ENCODE measurements around the gene NID1.

Gene NID1

GRCh38 chr1:235989105-235989504, 75.8 kb downstream of the NID1 start:
- no peak for TF ChIP-seq ZBTB7A (IDR thresholded peaks at IDR 0.05; ENCODE audit: low read depth)
- no peak for TF ChIP-seq CREB1 (IDR thresholded peaks at IDR 0.05; ENCODE audit: low read depth)
- TF ChIP-seq USF1 (IDR thresholded peaks at IDR 0.05), result no peak
- no peak for TF ChIP-seq REST (IDR thresholded peaks at IDR 0.05; ENCODE audit: low read depth)
- no peak for TF ChIP-seq FOXM1 (IDR thresholded peaks at IDR 0.05; ENCODE audit: borderline replicate concordance, low read depth)
- TF ChIP-seq TAF1 (IDR thresholded peaks at IDR 0.05; ENCODE audit: low read depth), result no peak
- TF ChIP-seq NFIC (IDR thresholded peaks at IDR 0.05), result no peak
- no peak for TF ChIP-seq TEAD4 (IDR thresholded peaks at IDR 0.05)
- no peak for TF ChIP-seq EGR1 (IDR thresholded peaks at IDR 0.05)

- TF ChIP-seq CREB1 (IDR thresholded peaks at IDR 0.05; ENCODE audit: low read depth) (no peak), FOXM1 (IDR thresholded peaks at IDR 0.05; ENCODE audit: borderline replicate concordance, low read depth) (no peak), EGR1 (IDR thresholded peaks at IDR 0.05) (no peak), USF1 (IDR thresholded peaks at IDR 0.05) (no peak), MAX (IDR thresholded peaks at IDR 0.05) (no peak), YY1 (IDR thresholded peaks at IDR 0.05; ENCODE audit: low read depth) (no peak), EP300 (IDR thresholded peaks at IDR 0.05; ENCODE audit: borderline replicate concordance) (no peak), RAD21 (IDR thresholded peaks at IDR 0.05; ENCODE audit: low read depth) (no peak), ZBTB7A (IDR thresholded peaks at IDR 0.05; ENCODE audit: low read depth) (no peak), TAF1 (IDR thresholded peaks at IDR 0.05; ENCODE audit: low read depth) (no peak), NFIC (IDR thresholded peaks at IDR 0.05) (no peak), TCF12 (IDR thresholded peaks at IDR 0.05; ENCODE audit: low read depth) (no peak), REST (IDR thresholded peaks at IDR 0.05; ENCODE audit: low read depth) (no peak), TEAD4 (IDR thresholded peaks at IDR 0.05) (no peak), CEBPB (IDR thresholded peaks at IDR 0.05) (no peak)
Observed at GRCh38 chr1:235986869-235987268, 78.0 kb downstream of the NID1 start.

GRCh38 chr1:235984041-235984825, 80.7 kb downstream of the NID1 start:
- TF ChIP-seq RAD21 (IDR thresholded peaks at IDR 0.05; ENCODE audit: low read depth) (no peak), ZBTB7A (IDR thresholded peaks at IDR 0.05; ENCODE audit: low read depth) (no peak), FOXM1 (IDR thresholded peaks at IDR 0.05; ENCODE audit: borderline replicate concordance, low read depth) (no peak), REST (IDR thresholded peaks at IDR 0.05; ENCODE audit: low read depth) (no peak), USF1 (IDR thresholded peaks at IDR 0.05) (no peak), MAX (IDR thresholded peaks at IDR 0.05) (no peak), TCF12 (IDR thresholded peaks at IDR 0.05; ENCODE audit: low read depth) (no peak), CREB1 (IDR thresholded peaks at IDR 0.05; ENCODE audit: low read depth) (no peak)

- TF ChIP-seq ZBTB7A (IDR thresholded peaks at IDR 0.05; ENCODE audit: low read depth), result no peak
- no peak for TF ChIP-seq TEAD4 (IDR thresholded peaks at IDR 0.05)
- no peak for TF ChIP-seq MAX (IDR thresholded peaks at IDR 0.05)
- no peak for TF ChIP-seq REST (IDR thresholded peaks at IDR 0.05; ENCODE audit: low read depth)
- no peak for TF ChIP-seq EP300 (IDR thresholded peaks at IDR 0.05; ENCODE audit: borderline replicate concordance)
- TF ChIP-seq TCF12 (IDR thresholded peaks at IDR 0.05; ENCODE audit: low read depth), result no peak
- no peak for TF ChIP-seq CREB1 (IDR thresholded peaks at IDR 0.05; ENCODE audit: low read depth)
- no peak for TF ChIP-seq CEBPB (IDR thresholded peaks at IDR 0.05)
- TF ChIP-seq NFIC (IDR thresholded peaks at IDR 0.05), result no peak
- no peak for TF ChIP-seq FOXM1 (IDR thresholded peaks at IDR 0.05; ENCODE audit: borderline replicate concordance, low read depth)
- no peak for TF ChIP-seq EGR1 (IDR thresholded peaks at IDR 0.05)
- TF ChIP-seq RAD21 (IDR thresholded peaks at IDR 0.05; ENCODE audit: low read depth), result no peak
- TF ChIP-seq USF1 (IDR thresholded peaks at IDR 0.05), result no peak
- no peak for TF ChIP-seq TAF1 (IDR thresholded peaks at IDR 0.05; ENCODE audit: low read depth)
- TF ChIP-seq YY1 (IDR thresholded peaks at IDR 0.05; ENCODE audit: low read depth), result no peak
Observed at GRCh38 chr1:235980976-235981375, 83.9 kb downstream of the NID1 start.
